Keratinocyte (primary cell): ENCODE measurements around the gene MYMX.

ENCODE experiments used
- CTCF ChIP-seq, 3 experiments: IDR thresholded peaks in 1 of 3; conservative IDR thresholded peaks in 1 of 3; optimal IDR thresholded peaks in 1 of 3; 2 replicates in 2 of 3; 3 replicates in 1 of 3; pipeline versions ENCODE3 to v1.5.1; 2011; ENCODE audit warnings: low read length in 3 of 3, mild to moderate bottlenecking in 3 of 3, moderate library complexity in 2 of 3, control low read depth in 1 of 3, inconsistent platforms in 1 of 3; ENCODE audit not compliant: insufficient read depth in 2 of 3; ENCODE audit errors: extremely low read depth in 1 of 3
- EZH2 ChIP-seq: IDR thresholded peaks from one replicate; pipeline ENCODE4 v1.6.1; 2012; ENCODE audit warnings: inconsistent platforms, mild to moderate bottlenecking, low read length, moderate library complexity

GRCh38 chr6:44186635-44187025 is 30.1 kb upstream of the MYMX start:
- TF ChIP-seq CTCF (optimal IDR thresholded peaks at IDR 0.05 in 1 of 3, IDR thresholded peaks at IDR 0.05 in 1 of 3, conservative IDR thresholded peaks at IDR 0.05 in 1 of 3; ENCODE audit: extremely low read depth in 1 of 3, insufficient read depth in 2 of 3, low read length in 3 of 3) (no peak), EZH2 (no peak)
